WI38 (cell line): ENCODE results near the gene TMEM115.

Source experiments
- H3K4me3 ChIP-seq: 2 replicates; pipeline ENCODE4 v1.5.1; 2011; ENCODE audit warnings: low read depth, mild to moderate bottlenecking, control low read depth, low read length
- CTCF ChIP-seq: IDR thresholded peaks from 2 replicates; pipeline ENCODE4 v1.5.1; 2012; ENCODE audit warnings: low read depth, mild to moderate bottlenecking, control low read depth, low read length

TMEM115 gene

GRCh38 chr3:50337175-50337861, 22.0 kb downstream of the TMEM115 start:
- no peak for TF ChIP-seq CTCF

GRCh38 chr3:50336452-50337174, 22.7 kb downstream of the TMEM115 start:
- TF ChIP-seq CTCF: no peak

More at GRCh38 chr3:50337175-50337861, 22.0 kb downstream of the TMEM115 start:
- peak overlapping the region; percentile 80 for H3K4me3 ChIP-seq

GRCh38 chr3:50334339-50335075, 24.8 kb downstream of the TMEM115 start:
- TF ChIP-seq CTCF: no peak

More at GRCh38 chr3:50336452-50337174, 22.7 kb downstream of the TMEM115 start:
- H3K4me3 ChIP-seq: peak overlapping the region; percentile 80

GRCh38 chr3:50333744-50334328, 25.5 kb downstream of the TMEM115 start:
- no peak for TF ChIP-seq CTCF

More at GRCh38 chr3:50334339-50335075, 24.8 kb downstream of the TMEM115 start:
- no peak overlapping the region; the same call in 1 of the 2 replicates for H3K4me3 ChIP-seq

GRCh38 chr3:50331364-50331907, 27.9 kb downstream of the TMEM115 start:
- TF ChIP-seq CTCF: no peak

More at GRCh38 chr3:50333744-50334328, 25.5 kb downstream of the TMEM115 start:
- no peak overlapping the region for H3K4me3 ChIP-seq

GRCh38 chr3:50330330-50330729, 29.0 kb downstream of the TMEM115 start:
- TF ChIP-seq CTCF: no peak
- H3K4me3 ChIP-seq: no peak overlapping the region

More at GRCh38 chr3:50331364-50331907, 27.9 kb downstream of the TMEM115 start:
- no peak overlapping the region for H3K4me3 ChIP-seq
